Activated CD8-positive, alpha-beta memory T cell treated with anti-CD3 and anti-CD28 coated beads, Interleukin-2, amount 50 U/mL, for 4 hours (primary cell): ENCODE data around the gene ST6GALNAC6.
"Not testable (repeated sequence)": the region's sequence is repeated elsewhere in the genome, so short reads cannot be mapped to it uniquely, and the experiment has no call there.

Source experiments
- DNase-seq: peaks from one replicate; pipeline ENCODE4 v3.0.0-alpha.2; 2020

The ST6GALNAC6 gene

DNA sequence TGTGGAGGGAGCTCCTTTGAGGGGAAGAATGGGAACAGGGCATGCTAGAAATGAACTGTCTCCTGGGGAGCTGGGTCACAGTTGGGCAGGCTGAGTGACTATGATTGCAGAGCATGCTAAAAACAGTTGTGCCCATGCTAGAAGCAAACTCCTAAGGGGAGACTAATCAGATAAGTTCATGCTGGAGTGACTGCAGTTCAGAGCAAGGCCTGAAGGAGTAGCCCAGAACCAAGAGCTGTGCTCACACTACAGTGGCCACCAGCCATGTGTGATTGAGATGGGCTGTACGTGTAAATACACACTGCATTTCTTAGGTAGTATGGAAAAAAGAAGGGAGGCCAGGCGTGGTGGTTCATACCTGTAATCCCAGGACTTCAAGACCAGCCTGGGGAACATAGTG lies 11.6 kb downstream of the ST6GALNAC6 start:
- DNase-seq, result no peak

DNA sequence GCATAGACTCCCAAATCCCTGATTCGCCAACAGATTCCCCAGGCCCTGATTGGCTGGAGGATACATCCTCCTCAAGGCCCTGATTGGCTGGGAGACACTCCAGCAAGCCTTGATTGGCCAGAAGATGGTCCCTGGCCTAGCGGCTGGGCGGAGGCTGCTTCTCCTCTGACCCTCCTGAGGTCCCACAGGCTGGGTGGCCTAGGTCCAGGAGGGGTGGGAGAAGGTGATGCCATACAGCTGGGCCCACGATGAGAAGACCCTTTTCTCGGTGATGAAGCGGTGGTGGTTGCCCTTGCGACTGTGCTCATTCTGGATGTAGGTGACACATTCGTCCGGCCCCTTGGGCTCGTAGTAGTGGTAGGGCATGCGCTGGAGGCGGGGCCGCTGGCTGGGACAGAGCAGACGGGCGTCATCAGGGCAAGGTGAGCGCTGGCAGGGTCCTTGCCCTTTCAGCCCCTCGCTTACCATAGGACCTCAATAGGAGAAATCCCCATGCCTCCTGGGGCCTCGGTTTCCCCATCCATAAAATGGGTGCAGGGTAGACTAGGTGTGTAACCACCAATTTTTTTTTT lies 12.9 kb downstream of the ST6GALNAC6 start:
- no peak for DNase-seq

DNA sequence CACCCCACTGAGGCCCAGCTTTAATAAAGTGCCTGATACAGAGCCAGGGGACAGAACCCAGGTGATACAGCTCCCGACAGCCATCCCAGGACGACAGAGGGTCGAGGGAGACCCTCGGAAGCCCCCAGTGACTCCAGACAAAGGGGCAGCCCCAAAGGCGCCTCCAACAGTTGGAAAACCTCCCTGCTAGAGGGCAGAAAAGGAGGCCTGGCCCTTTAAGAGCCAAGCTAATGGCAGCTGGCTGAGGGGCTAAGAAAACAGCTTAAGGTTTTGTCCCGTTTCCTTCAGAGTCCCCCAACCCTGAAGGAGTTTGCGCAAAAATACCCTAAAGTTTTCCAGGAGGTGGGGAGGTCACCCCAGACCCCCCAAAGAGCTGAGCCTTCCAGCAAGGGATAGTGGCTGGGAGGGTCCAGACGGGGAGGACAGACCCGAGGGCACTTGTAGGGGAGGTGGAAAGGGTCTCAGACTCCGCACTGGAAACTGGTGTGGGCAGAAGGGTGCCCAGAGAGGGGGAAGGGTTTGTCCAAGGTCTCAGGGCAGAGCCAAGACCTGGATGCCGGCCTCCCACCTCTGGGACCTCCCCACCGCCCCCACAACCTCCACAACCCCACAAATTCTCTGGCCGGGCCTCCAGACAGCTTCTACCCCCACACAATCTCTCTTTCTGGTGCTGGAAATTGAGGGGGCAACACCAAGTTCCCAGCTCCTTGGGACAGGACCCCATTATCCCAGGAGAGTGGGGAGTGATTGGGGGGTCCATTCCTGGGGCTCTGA lies 13.7 kb downstream of the ST6GALNAC6 start:
- no peak for DNase-seq

DNA sequence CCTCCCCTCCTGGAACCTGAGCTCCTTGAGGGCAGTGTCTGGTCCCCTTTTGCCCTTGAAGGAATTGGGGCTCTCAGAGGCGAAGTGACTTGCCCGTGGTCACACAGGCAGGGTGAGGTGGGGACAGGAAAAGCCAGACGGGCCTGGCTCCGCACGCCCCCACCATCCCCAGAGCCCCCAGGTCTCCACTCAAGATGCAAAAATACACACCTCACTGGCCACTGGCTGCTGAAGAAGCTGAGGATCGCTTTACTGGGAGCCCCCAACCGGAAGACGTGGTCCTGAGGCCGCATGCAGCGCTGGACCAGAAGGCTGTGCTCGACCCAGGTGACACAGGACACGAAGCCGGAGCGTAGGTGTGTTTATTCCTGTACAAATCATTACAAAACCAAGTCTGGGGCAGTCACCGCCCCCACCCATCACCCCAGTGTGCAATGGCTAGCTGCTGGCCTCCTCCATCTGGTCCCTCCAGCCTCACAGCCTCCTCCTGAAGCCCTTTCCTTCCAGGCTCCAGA lies 14.4 kb downstream of the ST6GALNAC6 start:
- DNase-seq, result no peak

DNA sequence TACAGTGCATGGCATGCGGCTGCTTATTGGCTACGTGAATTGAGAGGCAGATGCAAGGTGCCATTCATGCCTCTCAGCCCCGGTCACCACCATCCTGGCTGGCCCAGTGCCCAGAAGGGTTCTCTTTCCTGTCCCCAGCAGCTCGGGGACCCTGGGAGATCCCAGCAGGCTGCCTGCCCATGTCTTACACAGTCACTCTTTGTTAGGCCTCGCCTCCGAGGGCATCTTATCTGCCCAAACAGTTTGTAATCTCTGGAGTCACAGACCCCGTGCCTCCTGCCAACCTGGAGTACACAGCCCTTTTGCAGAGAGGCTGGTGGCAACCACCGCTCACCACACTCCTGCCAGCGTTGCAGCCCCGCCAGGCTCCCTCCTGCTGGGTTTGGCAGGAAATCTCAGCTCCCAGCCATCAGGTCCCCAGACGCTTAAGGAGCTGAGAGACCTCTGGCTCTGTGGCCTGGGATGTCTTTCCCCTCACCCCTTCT lies 14.9 kb downstream of the ST6GALNAC6 start:
- no peak for DNase-seq

DNA sequence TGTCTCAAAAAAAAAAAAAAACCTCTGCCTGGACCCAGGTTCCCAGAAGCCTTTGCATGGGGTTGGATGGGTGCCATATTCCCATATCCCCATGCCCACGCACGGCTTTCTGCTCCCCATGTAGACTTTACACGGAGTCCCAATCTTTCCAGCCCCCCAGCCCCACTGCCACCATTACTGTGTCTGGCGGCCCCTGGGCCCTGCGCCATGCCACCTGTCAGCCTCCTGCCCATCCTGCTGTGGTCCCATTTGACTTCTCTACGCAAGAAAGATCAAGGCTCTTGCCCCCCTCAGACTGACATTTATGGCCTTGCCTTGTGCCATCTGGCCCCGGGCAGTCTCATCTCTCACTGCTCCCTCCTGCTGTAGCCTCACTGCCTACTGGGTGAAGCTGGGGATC lies 15.4 kb downstream of the ST6GALNAC6 start:
- DNase-seq, result no peak

DNA sequence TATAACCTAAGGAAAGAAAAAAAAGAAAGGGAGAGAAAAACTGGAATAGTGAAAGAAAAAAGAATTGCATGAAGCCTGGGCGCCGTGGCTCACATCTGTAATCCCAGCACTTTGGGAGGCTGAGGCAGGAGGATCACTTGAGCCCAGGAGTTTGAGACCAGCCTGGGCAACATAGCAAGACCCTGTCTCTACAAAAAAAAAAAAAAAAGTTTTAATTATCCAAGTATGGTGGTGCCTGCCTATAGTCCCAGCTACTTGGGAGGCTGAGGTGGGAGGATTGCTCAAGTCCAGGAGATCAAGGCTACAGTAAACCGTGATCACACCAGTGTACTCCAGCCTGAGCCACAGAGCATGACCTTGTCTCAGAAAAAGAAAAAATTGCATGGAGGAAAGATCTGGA lies 17.7 kb downstream of the ST6GALNAC6 start:
- DNase-seq, result not testable (repeated sequence)

DNA sequence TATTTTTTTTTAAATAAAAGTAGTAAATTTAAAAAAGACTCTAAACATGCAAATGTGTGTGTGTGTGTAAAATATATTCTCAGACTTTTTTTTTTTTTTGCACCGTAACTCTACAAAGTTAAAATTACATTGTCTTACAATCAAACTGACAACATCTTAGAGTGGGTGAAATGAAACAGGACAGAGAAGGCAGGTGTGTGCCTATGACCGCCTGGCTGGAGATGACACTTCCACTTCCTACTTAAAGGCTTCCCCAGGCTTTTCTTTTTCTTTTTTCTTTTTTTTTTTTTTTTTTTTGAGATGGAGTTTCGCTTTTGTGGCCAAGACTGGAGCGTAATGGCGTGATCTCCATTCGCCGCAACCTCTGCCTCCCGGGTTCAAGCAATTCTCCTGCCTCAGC lies 19.3 kb downstream of the ST6GALNAC6 start:
- DNase-seq, result no peak

DNA sequence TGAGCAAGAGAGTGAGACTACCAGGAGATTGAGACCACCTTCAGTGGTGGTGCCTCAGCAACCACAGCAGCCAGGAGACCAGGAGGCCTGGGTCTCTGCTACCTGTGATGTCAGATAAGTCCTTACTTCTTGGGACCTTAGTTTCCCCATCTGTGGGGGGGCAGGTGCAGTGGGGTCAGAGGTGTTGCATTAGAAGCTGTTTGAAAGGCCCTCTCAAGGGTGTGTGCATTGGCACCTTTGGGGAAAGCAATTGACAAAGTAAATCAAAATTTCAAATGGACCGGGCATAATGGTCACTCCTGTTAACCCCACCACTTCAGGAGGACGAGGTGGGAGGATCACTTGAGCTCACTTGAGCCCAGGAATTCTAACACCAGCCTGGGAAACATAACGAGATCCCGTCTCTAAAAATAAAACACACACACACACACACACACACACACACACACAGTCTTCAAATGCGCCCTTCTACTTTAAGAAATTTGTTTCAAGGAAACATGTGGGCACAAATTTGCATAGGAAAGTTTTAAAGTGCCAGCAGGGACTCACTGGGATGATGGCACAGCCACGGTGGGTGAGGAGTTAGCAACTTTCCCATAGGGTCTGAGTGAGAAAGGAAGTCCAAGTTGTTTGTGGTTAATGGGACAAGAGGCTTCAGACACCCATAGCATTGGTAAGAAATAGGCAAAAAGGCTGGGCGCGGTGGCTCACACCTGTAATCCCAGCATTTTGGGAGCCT lies 20.6 kb downstream of the ST6GALNAC6 start:
- no peak for DNase-seq

DNA sequence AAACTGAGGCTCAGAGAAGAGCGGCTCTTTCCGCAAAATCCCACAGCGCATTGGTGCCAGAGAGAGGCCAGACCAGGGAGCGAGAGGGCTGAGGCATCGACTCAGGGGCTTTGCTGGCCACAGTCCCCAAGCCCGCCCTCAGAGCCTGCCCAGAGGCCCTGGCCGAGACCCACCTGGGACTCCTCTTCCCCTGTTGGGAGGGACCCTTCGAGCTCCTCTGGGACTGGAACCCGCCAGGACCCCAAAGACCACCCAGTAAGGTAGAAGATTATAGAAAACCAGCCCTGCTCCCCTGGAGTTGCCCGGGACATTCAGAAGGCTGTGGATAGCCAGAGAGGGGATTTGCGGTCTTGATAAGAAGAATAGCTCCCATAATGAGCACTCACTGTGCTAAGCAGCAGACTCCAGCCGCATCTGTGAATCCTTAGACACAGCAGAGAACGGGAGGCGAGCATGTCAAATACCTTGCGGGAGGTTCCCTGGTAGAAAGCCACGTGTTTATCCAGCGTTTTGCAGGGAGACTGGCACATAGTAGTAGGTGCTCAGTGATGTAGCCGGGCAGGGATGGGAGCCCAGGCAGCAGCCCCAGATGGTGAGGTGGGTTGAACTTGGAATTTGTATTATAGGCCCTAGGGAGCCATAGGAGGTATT lies 21.3 kb downstream of the ST6GALNAC6 start:
- DNase-seq, result no peak

DNA sequence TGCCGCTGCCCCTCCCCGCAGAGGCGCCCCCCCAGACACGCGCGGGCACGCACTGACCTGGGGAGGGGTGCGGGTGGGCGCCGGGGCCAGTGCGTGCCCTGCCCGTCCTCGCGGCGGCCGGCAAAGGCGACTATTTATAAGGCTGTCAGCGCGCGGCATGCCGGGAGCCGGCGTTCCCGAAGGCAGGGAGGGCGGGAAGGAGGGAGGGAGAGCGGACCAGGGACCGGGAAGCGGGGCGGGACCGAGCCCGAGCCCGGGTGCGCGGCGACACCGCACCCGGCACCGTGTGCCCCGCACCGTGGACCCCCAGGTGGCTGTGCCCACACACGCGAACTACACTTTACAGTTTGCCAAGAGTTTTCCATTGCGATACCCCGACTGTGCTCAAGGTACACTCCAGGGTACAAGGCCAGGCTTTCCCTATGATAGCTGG lies 21.8 kb downstream of the ST6GALNAC6 start, which contains the start of gene AK1:
TSS of gene AK1 (minus strand) at position 110 of the 433 bp plus-strand sequence. CDS start 3,058 bp downstream, outside the sequence.
- no peak for DNase-seq

DNA sequence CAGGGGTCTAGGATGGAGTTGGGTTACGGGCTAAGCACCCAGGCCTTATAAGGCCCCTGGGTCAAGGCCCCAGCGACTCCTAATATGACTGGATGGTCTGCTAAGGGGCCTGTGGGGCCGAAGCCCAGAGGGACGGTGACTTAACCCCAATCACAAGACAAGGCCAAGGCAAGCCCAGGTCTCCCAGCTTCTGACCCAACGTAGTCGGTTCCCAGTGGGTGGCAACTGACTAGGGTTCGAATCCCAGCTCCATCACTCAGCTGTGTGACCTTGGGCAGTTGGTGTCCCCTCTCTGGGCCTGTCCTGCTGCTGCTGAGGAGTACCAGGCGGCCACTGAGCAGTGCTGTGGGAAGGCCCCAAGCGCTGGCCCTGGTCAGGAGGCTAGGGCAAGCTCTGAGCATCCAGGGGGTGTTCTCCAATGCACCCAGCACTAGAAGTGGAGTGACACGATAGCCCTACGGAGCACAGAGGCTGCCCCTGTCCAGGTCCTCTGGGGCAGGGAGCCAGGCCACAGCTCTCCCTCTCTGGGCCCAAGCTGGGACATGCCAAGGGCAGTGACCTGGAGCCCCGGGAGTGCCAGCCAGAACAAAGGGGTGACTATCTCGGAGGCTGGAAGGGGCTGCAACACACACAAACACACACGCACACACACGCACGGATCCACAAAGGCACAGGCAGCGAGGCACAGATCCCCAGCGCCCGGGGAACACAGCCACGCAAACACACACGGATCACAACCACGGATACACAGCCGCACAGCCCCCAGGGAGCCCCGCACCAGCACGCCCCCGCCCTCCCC lies 22.4 kb downstream of the ST6GALNAC6 start:
- DNase-seq, result no peak

DNA sequence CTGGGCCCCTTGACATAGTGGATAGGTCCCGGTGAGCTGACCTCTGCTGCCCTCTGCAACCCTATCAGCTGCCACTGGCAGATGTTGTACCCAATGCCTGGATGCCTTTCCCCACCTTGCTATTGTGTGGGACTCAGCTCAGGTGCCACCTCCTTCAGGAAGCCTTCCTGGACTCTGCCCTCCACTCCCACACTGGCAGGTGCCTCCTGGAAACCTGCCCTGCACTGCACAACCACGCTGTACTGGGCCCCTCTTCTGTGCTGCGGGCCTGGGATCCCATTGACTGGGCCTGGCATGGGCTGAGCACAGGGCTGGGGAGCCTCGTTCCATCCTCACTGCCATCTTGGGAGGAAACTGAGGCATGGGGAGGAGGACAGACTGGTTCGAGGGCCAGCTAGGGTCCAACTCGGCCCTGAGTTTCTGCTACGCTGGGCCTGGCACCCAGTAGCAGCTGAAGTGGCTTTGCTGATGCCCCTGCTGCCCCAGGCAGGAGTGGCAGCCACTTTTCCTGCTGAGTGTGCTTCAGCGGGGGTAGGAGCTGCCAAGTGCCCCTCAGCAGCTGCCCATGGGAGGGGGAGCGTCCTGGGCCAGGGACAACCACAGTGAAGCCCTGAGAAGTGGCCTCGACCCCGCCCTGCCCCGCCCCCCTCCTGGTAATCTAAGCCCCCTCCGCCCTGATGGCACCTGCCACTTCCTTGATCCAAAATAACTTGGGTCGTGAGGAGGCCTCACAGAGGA lies 23.2 kb downstream of the ST6GALNAC6 start:
- no peak for DNase-seq

DNA sequence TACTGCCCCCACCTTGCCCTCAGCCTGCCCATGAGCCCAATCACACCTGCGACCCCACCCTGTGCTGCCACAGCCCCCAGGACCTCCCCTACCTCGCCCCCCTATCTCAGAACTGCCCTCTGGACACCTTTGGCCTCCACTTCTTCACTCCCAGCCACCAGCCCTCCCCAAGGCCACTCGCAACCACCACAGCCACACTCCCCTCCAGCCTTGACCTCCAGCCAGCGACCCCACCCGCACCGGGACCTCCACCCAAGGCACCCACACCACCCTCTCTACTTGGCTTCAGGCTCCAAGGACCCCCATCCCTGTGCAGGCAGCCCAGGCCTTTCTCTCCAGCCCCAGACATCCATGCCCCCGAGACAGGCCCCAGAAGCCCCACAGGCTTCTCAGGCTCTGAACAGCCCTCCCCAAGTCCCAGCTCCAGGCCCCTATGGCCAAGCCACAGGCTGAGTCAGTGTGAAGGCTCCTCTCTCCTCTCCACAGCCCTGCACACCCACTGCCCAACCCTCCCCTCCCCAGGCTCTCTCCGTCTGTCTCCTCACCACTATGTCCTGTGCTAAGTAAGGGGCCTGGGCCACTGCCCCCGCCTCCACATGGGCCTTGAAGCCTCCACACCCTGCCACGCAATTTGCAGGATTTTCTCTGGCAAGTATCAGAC lies 24.0 kb downstream of the ST6GALNAC6 start:
- no peak for DNase-seq

DNA sequence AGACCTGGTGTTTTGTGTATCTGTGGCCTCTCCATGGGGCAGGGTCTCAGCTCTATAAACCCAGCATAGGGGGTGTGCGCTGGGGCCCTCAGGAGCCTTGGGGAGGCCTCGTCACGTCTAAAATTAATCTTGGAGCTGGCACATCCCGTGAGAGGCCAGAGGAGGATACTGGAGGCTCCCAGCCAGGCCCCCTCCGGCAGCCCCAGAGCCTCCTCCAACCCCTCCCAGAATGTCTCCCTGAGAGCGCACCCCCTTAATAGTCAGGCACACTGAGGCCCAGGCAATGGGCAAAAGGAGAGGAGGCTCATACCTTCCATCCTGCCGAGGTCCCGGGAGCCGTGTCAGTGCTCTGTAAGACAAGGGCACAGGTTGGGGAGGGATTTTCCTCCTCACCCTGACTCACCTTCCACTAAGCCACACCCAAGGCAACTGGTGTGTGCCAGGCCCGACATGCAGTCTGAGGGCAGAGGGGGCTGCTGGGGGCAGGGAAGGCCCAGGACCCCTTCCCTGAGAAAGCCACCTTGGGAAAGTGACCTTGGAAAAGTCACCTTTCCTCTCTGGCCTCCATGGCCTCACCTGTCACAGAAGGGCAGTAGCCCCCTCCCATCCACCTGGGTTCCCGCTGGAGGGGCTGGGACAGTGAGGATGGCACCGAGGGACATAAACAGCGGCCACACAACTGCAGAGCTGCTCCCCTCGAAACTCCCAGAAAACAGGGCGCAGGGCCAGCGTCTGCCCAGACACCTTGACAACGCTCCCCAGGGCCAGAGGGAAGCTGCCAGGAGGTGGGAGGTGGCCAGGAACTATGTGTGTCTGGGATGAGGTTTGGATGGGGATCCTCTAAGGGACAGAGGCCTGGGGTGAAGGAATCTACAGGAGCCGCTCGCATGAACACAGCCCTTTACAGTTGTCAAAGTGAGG lies 24.8 kb downstream of the ST6GALNAC6 start:
- no peak for DNase-seq

DNA sequence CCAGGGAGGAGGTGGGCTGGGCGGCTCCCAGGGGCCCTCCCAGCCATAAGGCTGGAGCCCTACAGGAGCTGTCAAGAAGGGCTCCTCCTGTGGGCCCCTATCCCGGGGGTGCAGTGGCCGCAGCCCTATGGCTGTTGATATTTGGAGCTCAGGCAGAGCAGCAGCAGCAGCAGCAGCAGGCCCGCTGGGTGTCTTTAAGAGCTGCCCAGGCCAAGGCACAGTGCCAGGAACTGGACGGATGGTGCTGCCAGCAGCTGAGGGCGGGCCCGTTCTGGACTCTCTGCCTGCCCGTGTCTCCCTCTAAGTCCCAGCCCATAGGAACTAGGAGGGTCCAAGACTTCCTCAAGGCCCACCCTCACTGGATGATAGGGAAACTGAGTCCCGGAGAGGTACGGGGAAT lies 25.5 kb downstream of the ST6GALNAC6 start:
- DNase-seq, result no peak

DNA sequence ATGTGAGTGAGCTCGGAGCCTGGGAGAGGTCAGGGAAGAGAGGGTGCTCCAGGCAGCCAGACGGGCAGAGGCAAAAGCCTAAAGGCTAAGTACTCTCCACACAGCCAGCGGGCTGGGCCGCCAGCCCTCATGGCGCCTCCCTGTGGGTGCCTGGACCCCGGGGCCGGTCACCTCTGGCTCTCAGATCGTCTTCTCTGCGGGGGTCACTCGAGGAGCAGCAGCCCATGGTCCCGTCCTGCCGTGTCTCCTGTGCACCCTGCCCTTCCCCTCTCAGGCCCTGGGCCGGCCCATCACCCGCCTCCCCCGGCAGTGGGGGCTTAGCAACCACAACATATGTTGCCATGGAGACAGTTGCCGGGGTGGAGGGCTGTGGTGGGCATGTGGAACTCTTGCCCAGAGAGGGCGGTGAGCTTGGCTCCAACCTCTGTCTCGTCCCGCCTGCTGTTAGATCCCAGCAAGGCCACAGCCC lies 26.1 kb downstream of the ST6GALNAC6 start:
- DNase-seq, result no peak

DNA sequence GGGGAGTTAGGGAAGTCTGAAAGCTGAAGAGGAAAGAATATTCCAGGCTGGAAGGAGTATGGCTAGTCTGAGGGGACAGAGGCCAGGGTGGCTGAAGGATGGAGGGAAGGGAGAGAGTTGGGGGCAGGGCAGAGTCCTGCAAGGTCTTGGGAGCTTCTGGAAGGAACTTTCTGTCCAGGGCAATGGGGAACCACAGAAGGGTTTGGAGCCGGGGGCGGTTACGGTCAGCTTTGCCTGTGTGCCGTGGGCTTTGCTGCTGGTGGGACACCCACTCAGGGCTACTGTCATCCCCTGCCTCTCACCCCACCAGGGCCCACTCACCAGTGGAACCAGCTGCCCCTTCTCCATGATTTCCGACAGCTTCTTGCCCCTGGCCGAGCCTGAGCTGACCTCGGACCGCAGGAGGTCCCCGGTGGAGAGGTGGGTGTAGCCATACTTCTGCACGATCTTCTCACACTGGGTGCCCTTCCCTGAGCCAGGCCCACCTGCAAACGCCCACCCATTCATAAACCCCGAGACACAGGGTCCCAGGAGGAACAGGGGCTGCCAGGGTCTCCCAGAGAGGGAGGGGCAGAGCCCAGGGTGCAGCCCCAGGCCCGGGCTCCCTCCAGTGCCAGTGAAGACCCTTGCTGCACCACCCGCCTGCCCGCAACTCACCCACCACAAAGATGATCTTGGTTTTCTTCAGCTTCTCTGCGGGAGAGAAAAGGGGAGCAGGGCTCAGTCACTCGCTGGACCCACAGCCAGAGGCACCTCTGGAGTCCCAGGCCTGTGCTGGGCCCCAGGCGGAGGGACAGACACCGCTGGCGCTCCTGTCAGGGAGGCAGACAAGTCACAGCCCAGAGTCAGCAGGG lies 26.8 kb downstream of the ST6GALNAC6 start:
- no peak for DNase-seq

DNA sequence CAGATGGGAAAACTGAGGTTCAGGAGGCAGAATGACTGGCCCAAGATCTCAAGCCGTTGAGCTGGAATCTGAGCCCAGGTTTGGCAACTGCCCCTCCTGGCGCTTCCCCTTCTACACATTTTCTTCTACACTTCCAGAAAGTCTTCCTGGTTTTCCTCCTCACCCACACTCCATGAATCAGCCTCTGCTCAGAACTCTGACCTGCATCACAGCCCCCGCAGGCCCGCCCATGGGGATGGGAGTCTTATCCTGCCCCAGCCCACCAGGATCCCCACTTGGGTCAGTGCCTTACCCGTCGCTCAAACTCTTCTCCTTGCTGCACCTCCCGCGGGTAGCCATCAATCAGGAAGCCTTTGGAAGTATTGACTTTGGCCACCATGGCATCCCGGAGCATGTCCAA lies 27.9 kb downstream of the ST6GALNAC6 start:
- no peak for DNase-seq
